HFF-Myc (cell line): ENCODE data around the gene TMEM151B.

ENCODE experiments used
- DNase-seq: peaks from one replicate; pipeline ENCODE4 v3.0.0-alpha.2; 2011; ENCODE audit warnings: low read depth; ENCODE audit errors: extremely low read depth
- H3K4me3 ChIP-seq: replicated peaks from 2 replicates; pipeline ENCODE4 v1.5.1; 2011; ENCODE audit warnings: low read depth, mild to moderate bottlenecking, control low read depth, low read length
- TF ChIP-seq, protein P1 (sequence below): IDR thresholded peaks from 2 replicates; pipeline ENCODE4 v1.5.1; 2012; ENCODE audit warnings: mild to moderate bottlenecking, low read depth, low read length, control low read depth; ENCODE audit errors: missing control alignments

The TMEM151B gene

DNA sequence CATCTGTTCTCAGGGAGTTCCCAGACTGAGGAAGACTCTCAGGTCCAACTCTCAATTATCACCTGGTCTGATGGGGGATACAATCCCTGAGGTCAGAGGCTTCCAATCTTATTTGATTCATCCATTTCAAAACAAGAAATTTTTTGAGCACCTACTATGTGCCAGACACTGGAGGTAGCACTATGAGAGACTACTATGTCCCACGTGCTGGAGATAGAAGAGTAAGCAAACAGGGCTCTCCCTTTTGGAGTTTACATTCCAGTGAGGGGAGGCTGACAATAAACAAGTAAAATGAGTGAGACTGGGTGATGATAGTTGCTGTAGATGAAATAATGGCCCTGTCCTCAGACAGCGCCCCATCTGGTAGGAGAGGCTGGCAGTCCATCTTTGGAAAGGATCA, 16.5 kb downstream of the TMEM151B start:
- no peak for DNase-seq
- TF ChIP-seq, protein P1, sequence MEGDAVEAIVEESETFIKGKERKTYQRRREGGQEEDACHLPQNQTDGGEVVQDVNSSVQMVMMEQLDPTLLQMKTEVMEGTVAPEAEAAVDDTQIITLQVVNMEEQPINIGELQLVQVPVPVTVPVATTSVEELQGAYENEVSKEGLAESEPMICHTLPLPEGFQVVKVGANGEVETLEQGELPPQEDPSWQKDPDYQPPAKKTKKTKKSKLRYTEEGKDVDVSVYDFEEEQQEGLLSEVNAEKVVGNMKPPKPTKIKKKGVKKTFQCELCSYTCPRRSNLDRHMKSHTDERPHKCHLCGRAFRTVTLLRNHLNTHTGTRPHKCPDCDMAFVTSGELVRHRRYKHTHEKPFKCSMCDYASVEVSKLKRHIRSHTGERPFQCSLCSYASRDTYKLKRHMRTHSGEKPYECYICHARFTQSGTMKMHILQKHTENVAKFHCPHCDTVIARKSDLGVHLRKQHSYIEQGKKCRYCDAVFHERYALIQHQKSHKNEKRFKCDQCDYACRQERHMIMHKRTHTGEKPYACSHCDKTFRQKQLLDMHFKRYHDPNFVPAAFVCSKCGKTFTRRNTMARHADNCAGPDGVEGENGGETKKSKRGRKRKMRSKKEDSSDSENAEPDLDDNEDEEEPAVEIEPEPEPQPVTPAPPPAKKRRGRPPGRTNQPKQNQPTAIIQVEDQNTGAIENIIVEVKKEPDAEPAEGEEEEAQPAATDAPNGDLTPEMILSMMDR, result no peak
- no peak overlapping the region for H3K4me3 ChIP-seq

DNA sequence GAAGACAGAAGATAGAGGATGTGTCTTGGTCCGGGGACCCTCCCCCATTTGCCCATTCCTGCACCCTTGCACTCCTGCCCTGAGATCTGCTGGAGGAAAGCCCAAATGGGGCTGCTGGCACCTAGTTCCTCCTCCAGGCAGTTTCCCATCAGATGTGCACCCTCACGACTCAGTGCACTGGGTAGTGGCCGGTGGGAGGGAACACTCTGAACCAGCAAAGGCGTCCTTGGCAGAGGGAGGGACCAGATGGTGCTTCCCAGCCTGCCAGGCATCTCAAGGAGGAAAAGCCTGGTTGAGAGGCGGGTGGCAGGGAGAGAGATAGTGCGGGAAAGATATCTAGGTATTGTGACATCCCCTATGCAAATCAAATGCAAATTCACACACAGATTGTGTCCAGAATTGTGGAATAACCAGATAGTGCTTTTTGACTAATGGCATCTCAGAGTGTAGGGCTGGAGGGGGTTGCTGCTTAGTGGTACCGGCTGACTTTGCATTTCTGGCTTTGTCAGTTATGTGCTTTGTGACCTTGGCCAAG, 19.5 kb downstream of the TMEM151B start:
- no peak overlapping the region for H3K4me3 ChIP-seq
- no peak for DNase-seq
- TF ChIP-seq, protein P1, result no peak

- no peak overlapping the region for H3K4me3 ChIP-seq
- TF ChIP-seq, protein P1, result no peak
- DNase-seq, result no peak
Observed at GRCh38 chr6:44291841-44292240, 21.6 kb downstream of the TMEM151B start.

DNA sequence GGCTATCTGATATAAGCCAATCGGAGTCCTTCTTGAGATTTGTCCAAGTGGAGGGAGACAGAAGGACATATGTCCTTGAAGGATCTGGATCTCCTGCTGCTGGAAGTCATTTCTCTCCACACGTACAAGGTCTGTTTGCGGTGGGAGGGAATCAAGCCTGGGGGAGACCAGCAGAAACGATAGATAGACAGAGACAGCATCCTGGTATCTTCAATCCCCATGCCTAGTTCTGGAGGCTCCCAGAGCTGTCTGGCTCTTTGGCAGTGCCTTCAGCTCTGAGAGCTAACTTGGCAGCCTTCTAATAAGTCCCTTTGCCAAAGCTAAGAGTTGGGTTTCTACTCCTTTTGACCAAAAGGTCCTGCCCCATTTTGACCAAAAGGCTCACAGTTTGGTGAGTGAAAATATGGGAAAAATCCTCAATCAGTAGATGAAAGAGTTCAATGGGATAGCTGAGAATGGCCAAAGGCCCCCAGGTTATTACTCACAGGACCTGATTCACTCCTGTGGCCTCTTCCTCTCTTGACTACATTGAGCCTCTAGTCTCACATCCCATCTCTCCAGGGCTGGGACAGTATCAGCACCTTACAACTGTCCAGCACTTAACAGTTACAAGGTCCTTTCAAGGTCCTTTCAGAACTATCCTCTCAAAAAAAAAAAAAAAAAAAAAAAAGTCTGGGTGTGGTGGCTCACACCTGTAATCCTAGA, 22.6 kb downstream of the TMEM151B start:
- TF ChIP-seq, protein P1, result no peak

DNA sequence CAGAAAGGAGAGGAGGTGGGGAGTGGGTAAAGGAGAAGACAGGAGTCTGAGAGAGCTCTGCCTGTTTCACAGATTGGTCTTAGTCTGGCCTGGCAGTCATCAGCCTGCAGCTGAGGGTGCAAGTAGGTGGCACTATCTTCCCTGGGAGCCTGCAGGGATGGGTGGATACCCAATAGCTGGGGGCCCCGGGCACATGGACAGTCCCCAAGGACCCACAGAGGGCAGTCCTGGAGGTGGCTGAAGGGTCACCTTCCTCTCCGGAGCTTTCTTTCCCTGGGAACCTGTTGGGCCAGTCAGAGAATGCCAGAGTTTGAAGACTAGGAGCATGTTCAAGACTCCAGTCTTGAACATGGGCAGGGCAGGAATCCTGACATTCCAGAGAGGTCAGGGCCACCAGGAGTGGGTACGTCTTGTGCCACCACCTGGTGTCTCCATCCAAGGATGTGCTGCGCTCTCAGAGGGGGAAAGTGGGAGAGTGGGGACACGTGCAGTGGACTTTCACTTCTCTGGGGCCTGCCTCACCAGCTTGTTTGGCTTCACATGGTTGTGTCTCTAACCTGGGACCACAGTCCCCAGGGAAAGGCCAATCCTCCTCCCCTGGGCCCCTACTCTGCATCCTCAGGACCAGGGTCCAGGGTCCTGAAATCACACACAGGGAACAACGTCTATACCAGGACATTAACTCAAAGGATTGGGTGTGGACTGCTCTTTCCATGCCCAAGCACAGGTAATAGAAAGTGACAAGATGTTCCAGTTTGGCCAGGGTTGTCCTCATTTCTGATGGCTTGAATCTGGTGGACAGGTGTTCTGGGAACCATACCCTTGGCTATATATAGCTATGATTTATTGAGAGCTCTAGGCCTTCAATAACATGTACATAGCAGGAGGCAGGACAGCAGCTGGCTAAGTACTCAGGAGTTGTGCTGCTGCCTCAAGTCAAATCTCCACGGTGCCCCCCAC, 24.9 kb downstream of the TMEM151B start:
- DNase-seq, result no peak
- no peak overlapping the region for H3K4me3 ChIP-seq
- TF ChIP-seq, protein P1, result no peak

More for the DNA sequence above, 22.6 kb downstream of the TMEM151B start:
- no peak overlapping the region for H3K4me3 ChIP-seq
- DNase-seq, result no peak

- DNase-seq, result no peak
- H3K4me3 ChIP-seq, result peak overlapping the region; percentile 17; the same call in 1 of the 2 replicates
- TF ChIP-seq, protein P1, result no peak
Observed at GRCh38 chr6:44297063-44298038, 27.1 kb downstream of the TMEM151B start.
